ENCODE measurements around the gene ADAM12. TPM values are rescaled to one million over a fixed set of nuclear protein-coding genes. Genes with fewer than 3 reads are reported as not detected.
"Not testable (repeated sequence)": the region's sequence is repeated elsewhere in the genome, so short reads cannot be mapped to it uniquely, and the experiment has no call there.

ADAM12 gene
- total RNA-seq, 1 donor from 2014 or later = 100 TPM

GRCh38 chr10:126052171-126052570 is 336.1 kb downstream of the ADAM12 start:
- no peak overlapping the region for H3K4me2 ChIP-seq (ENCODE audit: low read length)
- no peak overlapping the region for H2AFZ ChIP-seq (ENCODE audit: low read depth, low read length)
- no peaks in the 10 kb centered on the region for H3K27me3 ChIP-seq (ENCODE audit: insufficient read depth, low read length)
- no peaks in the 10 kb centered on the region for H3K79me2 ChIP-seq (ENCODE audit: insufficient read depth, low read length)
- Mint-ChIP-seq H3K27ac (ENCODE audit: unreplicated experiment) (peak overlapping the region; percentile 2), H3K27me3 (ENCODE audit: low read depth, unreplicated experiment) (no peaks in the 10 kb centered on the region), H3K4me3 (ENCODE audit: unreplicated experiment) (no peak overlapping the region), H3K9me3 (ENCODE audit: unreplicated experiment) (peaks cover 2% of the 10 kb centered on the region), H3K4me1 (ENCODE audit: low read depth, unreplicated experiment) (peaks cover 22% of the 10 kb centered on the region), H3K36me3 (ENCODE audit: low read depth, unreplicated experiment) (peaks cover 14% of the 10 kb centered on the region)
- H3K9ac ChIP-seq (ENCODE audit: low read length) = no peak overlapping the region
- DNase-seq (ENCODE audit: low read depth) (no peak), FAIRE-seq (no peak)
- TF ChIP-seq, protein P1, sequence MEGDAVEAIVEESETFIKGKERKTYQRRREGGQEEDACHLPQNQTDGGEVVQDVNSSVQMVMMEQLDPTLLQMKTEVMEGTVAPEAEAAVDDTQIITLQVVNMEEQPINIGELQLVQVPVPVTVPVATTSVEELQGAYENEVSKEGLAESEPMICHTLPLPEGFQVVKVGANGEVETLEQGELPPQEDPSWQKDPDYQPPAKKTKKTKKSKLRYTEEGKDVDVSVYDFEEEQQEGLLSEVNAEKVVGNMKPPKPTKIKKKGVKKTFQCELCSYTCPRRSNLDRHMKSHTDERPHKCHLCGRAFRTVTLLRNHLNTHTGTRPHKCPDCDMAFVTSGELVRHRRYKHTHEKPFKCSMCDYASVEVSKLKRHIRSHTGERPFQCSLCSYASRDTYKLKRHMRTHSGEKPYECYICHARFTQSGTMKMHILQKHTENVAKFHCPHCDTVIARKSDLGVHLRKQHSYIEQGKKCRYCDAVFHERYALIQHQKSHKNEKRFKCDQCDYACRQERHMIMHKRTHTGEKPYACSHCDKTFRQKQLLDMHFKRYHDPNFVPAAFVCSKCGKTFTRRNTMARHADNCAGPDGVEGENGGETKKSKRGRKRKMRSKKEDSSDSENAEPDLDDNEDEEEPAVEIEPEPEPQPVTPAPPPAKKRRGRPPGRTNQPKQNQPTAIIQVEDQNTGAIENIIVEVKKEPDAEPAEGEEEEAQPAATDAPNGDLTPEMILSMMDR (IDR thresholded peaks at IDR 0.05; ENCODE audit: insufficient read depth, low read depth, low read length) = no peak
- no peak for TF ChIP-seq EZH2 (IDR thresholded peaks at IDR 0.05; ENCODE audit: insufficient read depth, low read length)
- peaks cover 18% of the 10 kb centered on the region for H3K4me1 ChIP-seq (ENCODE audit: insufficient read depth, low read length)
- no peak overlapping the region for H3K27ac ChIP-seq (ENCODE audit: low read depth, low read length)
- no peaks in the 10 kb centered on the region for H3K9me3 ChIP-seq (ENCODE audit: insufficient read depth, low read depth, low read length)
- H3K36me3 ChIP-seq (ENCODE audit: insufficient read depth, low read length) = peaks cover 3% of the 10 kb centered on the region
- H3K4me3 ChIP-seq (ENCODE audit: insufficient read depth, low read depth, low read length) = no peak overlapping the region
- H4K20me1 ChIP-seq (ENCODE audit: insufficient read depth, low read length) = no peaks in the 10 kb centered on the region

- no peak overlapping the region for H3K4me3 ChIP-seq (ENCODE audit: insufficient read depth, low read depth, low read length)
- H3K9ac ChIP-seq (ENCODE audit: low read length) = peak overlapping the region; percentile 20
- peaks cover 18% of the 10 kb centered on the region for H3K4me1 ChIP-seq (ENCODE audit: insufficient read depth, low read length)
- no peaks in the 10 kb centered on the region for H4K20me1 ChIP-seq (ENCODE audit: insufficient read depth, low read length)
- peaks cover 8% of the 10 kb centered on the region for H3K36me3 ChIP-seq (ENCODE audit: insufficient read depth, low read length)
- Mint-ChIP-seq H3K27me3 (ENCODE audit: low read depth, unreplicated experiment) (no peaks in the 10 kb centered on the region), H3K27ac (ENCODE audit: unreplicated experiment) (peak overlapping the region; percentile 90), H3K4me1 (ENCODE audit: low read depth, unreplicated experiment) (peaks cover 22% of the 10 kb centered on the region), H3K9me3 (ENCODE audit: unreplicated experiment) (no peaks in the 10 kb centered on the region), H3K4me3 (ENCODE audit: unreplicated experiment) (no peak overlapping the region), H3K36me3 (ENCODE audit: low read depth, unreplicated experiment) (peaks cover 16% of the 10 kb centered on the region)
- no peaks in the 10 kb centered on the region for H3K9me3 ChIP-seq (ENCODE audit: insufficient read depth, low read depth, low read length)
- TF ChIP-seq, protein P1 (IDR thresholded peaks at IDR 0.05; ENCODE audit: insufficient read depth, low read depth, low read length) = no peak
- no peak for TF ChIP-seq EZH2 (IDR thresholded peaks at IDR 0.05; ENCODE audit: insufficient read depth, low read length)
- peak overlapping the region; percentile 57 for H3K27ac ChIP-seq (ENCODE audit: low read depth, low read length)
- DNase-seq (ENCODE audit: low read depth) (peak; percentile 85), FAIRE-seq (peak; percentile 60)
- peak overlapping the region; percentile 7 for H3K4me2 ChIP-seq (ENCODE audit: low read length)
- no peaks in the 10 kb centered on the region for H3K79me2 ChIP-seq (ENCODE audit: insufficient read depth, low read length)
- H2AFZ ChIP-seq (ENCODE audit: low read depth, low read length) = no peak overlapping the region
- no peaks in the 10 kb centered on the region for H3K27me3 ChIP-seq (ENCODE audit: insufficient read depth, low read length)
Measured at GRCh38 chr10:126049759-126050700, 338.2 kb downstream of the ADAM12 start.

DNA sequence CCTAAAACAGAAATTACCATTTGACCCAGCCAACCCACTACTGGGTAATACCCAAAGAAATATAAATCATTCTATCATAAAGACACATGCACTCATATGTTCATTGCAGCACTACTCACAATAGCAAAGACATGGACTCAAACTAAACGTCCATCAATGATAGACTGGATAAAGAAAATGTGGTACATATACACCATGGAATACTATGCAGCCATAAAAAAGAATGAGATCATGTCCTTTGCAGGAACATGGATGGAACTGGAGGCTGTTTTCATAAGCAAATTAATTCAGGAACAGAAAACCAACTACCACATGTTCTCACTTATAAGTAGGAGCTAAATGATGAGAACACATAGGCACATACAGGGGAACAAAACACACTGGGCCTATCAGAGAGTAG is 340.5 kb downstream of the ADAM12 start:
- not testable (repeated sequence) for H2AFZ ChIP-seq (ENCODE audit: low read depth, low read length); H4K20me1 ChIP-seq (ENCODE audit: insufficient read depth, low read length); H3K4me3 ChIP-seq (ENCODE audit: insufficient read depth, low read depth, low read length); H3K27ac Mint-ChIP-seq (ENCODE audit: unreplicated experiment); H3K4me3 Mint-ChIP-seq (ENCODE audit: unreplicated experiment); DNase-seq (ENCODE audit: low read depth); H3K27me3 Mint-ChIP-seq (ENCODE audit: low read depth, unreplicated experiment); H3K4me2 ChIP-seq (ENCODE audit: low read length); H3K9me3 ChIP-seq (ENCODE audit: insufficient read depth, low read depth, low read length); H3K27me3 ChIP-seq (ENCODE audit: insufficient read depth, low read length); H3K79me2 ChIP-seq (ENCODE audit: insufficient read depth, low read length); H3K27ac ChIP-seq (ENCODE audit: low read depth, low read length); FAIRE-seq; H3K9me3 Mint-ChIP-seq (ENCODE audit: unreplicated experiment); H3K9ac ChIP-seq (ENCODE audit: low read length)
- Histone ChIP-seq H3K4me1 (ENCODE audit: insufficient read depth, low read length) (peaks cover 18% of the 10 kb centered on the region), H3K36me3 (ENCODE audit: insufficient read depth, low read length) (peaks cover 13% of the 10 kb centered on the region)
- Mint-ChIP-seq H3K4me1 (ENCODE audit: low read depth, unreplicated experiment) (peaks cover 22% of the 10 kb centered on the region), H3K36me3 (ENCODE audit: low read depth, unreplicated experiment) (peaks cover 11% of the 10 kb centered on the region)

Measured in astrocyte (in vitro differentiated cells and primary cell).